K562 (cell line): ENCODE data around the gene UBE2L6. TPM values are rescaled to one million over a fixed set of nuclear protein-coding genes. Genes with fewer than 3 reads are reported as not detected.

Source experiments
- ATAC-seq: fragments of 200-7000 bp; cut with Tn5 transposase; 3 replicates; pipeline ENCODE4 v1.9.1; 2020; ENCODE audit warnings: moderate library complexity
- BruUV-seq: library from RNA; stranded (reverse); fragments of 400-500 nt; replicated peaks from 2 replicates; lab custom pipeline; 2021; lab: Mats Ljungman, UMichigan
- CTCF ChIA-PET: fragments of 300-600 bp; formaldehyde crosslinking; extraction: SDS; loops from one replicate; lab custom pipeline; 2021; ENCODE audit warnings: low intra/inter-chr PET ratio; lab: Yijun Ruan, JAX
- POLR2A ChIA-PET: fragments of 300-600, 350-650 bp; sonication (Branson Sonifier 250); formaldehyde crosslinking; extraction: SDS; loops from one replicate; lab custom pipeline; 2021; ENCODE audit warnings: antibody characterized with exemption, inconsistent platforms; lab: Yijun Ruan, JAX
- DNase-seq, 4 experiments: peaks; one replicate each; pipeline versions ENCODE4 v3.0.0 to v3.0.0-alpha.2; 2011 to 2018; ENCODE audit warnings: low spot score in 3 of 4, mixed read lengths in 3 of 4; ENCODE audit errors: extremely low read depth in 1 of 4
- FAIRE-seq: peaks from 2 replicates; lab custom pipeline; 2011; peaks lifted over from hg19 to GRCh38; lab: Jason Lieb, UNC
- H2AFZ ChIP-seq: 2 replicates; pipeline ENCODE4 v1.6.0; 2011; ENCODE audit warnings: low read depth, low read length, control low read depth, inconsistent platforms
- H3K27ac ChIP-seq: fragments of 200-600 bp; 3 replicates; pipeline ENCODE4 v1.8.0; 2011; ENCODE audit warnings: low read depth, mild to moderate bottlenecking, control low read depth, inconsistent platforms, low read length, moderate library complexity, mixed read lengths; ENCODE audit errors: extremely low read depth
- H3K27me3 ChIP-seq, 2 experiments: fragments of 300-600 bp in 1 of 2; 2 replicates in 1 of 2; 3 replicates in 1 of 2; pipeline versions ENCODE4 v1.6.0 to v1.8.0; 2011; ENCODE audit warnings: inconsistent platforms in 2 of 2, low read length in 2 of 2, mild to moderate bottlenecking in 1 of 2, mixed read lengths in 1 of 2, moderate library complexity in 1 of 2; ENCODE audit not compliant: control insufficient read depth in 2 of 2, insufficient read depth in 2 of 2
- H3K36me3 ChIP-seq: fragments of 300-600 bp; 3 replicates; pipeline ENCODE4 v1.8.0; 2011; ENCODE audit warnings: mild to moderate bottlenecking, low read length, inconsistent platforms; ENCODE audit not compliant: control insufficient read depth, insufficient read depth
- H3K4me1 ChIP-seq, 2 experiments: fragments of 200-600 bp in 1 of 2; replicated peaks in 1 of 2; 2 replicates in 1 of 2; 3 replicates in 1 of 2; pipeline versions ENCODE4 v1.5.1 to v1.8.0; 2011; ENCODE audit warnings: inconsistent platforms in 2 of 2, low read length in 2 of 2, mild to moderate bottlenecking in 1 of 2, mixed read lengths in 1 of 2, moderate library complexity in 1 of 2; ENCODE audit not compliant: control insufficient read depth in 2 of 2, insufficient read depth in 2 of 2
- H3K4me2 ChIP-seq: 2 replicates; pipeline ENCODE4 v1.6.1; 2011; ENCODE audit warnings: low read length, control low read depth, inconsistent platforms, mixed read lengths; ENCODE audit not compliant: insufficient read depth
- H3K4me3 ChIP-seq: fragments of 200-600 bp; sonication (generic), shearing (Covaris generic); 2 replicates; pipeline ENCODE4 v1.5.1; 2016; ENCODE audit warnings: control low read depth, inconsistent platforms
- H3K79me2 ChIP-seq: fragments of 200-600 bp; 3 replicates; pipeline ENCODE4 v1.8.0; 2011; ENCODE audit warnings: low read length, inconsistent platforms; ENCODE audit not compliant: control insufficient read depth, insufficient read depth
- H3K9ac ChIP-seq, 2 experiments: 2 replicates each; pipeline versions ENCODE4 v1.6.0 to v1.6.1; 2011; ENCODE audit warnings: low read depth in 2 of 2, low read length in 2 of 2, control low read depth in 1 of 2, inconsistent platforms in 1 of 2, mild to moderate bottlenecking in 1 of 2, mixed read lengths in 1 of 2; ENCODE audit not compliant: insufficient read depth in 1 of 2
- H3K9me1 ChIP-seq: one replicate; pipeline ENCODE4 v1.6.0; 2011; ENCODE audit warnings: inconsistent platforms, mild to moderate bottlenecking, low read length, moderate library complexity; ENCODE audit not compliant: control insufficient read depth, insufficient read depth
- H3K9me3 ChIP-seq: replicated peaks from 2 replicates; pipeline ENCODE4 v1.5.1; 2011; ENCODE audit warnings: low read depth, low read length, inconsistent platforms; ENCODE audit not compliant: control insufficient read depth, insufficient read depth
- H4K20me1 ChIP-seq: replicated peaks from 2 replicates; pipeline ENCODE4 v1.6.1; 2011; ENCODE audit warnings: low read length, inconsistent platforms, mixed read lengths; ENCODE audit not compliant: control insufficient read depth, insufficient read depth
- ASH1L ChIP-seq: fragments of 450-650 bp; IDR thresholded peaks from 2 replicates; pipeline ENCODE4 v1.6.1; 2018; ENCODE audit warnings: borderline replicate concordance, mild to moderate bottlenecking, low read depth; ENCODE audit not compliant: partially characterized antibody
- EP400 ChIP-seq: fragments of 450-650 bp; IDR thresholded peaks from 2 replicates; pipeline ENCODE4 v1.6.1; 2017; ENCODE audit warnings: antibody characterized with exemption, mild to moderate bottlenecking, moderate library complexity
- ILK ChIP-seq: fragments of 450-650 bp; IDR thresholded peaks from 2 replicates; pipeline ENCODE4 v1.6.1; 2016; ENCODE audit warnings: missing genetic modification characterization, low read depth, mild to moderate bottlenecking, missing compliant biosample characterization, moderate library complexity, borderline replicate concordance
- JUNB ChIP-seq: fragments of 450-650 bp; formaldehyde crosslinking; conservative IDR thresholded peaks from 2 replicates; pipeline ENCODE4 v1.4.0; 2020; ENCODE audit warnings: mild to moderate bottlenecking
- KDM1A ChIP-seq, 2 experiments: fragments of 450-650 bp; IDR thresholded peaks; 2 replicates each; pipeline ENCODE4 v1.6.1; 2016; ENCODE audit warnings: mild to moderate bottlenecking in 2 of 2
- MTA2 ChIP-seq: fragments of 450-650 bp; IDR thresholded peaks from 2 replicates; pipeline ENCODE4 v1.6.1; 2016; ENCODE audit warnings: low read depth
- RBM39 ChIP-seq: fragments of 200-400 bp; formaldehyde crosslinking; optimal IDR thresholded peaks from 2 replicates; pipeline ENCODE3; 2018; ENCODE audit warnings: low read depth, low read length
- TCF15 ChIP-seq: fragments of 250-450 bp; sonication (Bioruptor Pico); IDR thresholded peaks from 2 replicates; pipeline ENCODE4 v1.8.0; 2022; ENCODE audit warnings: moderate library complexity, mild to moderate bottlenecking, inconsistent platforms
- TRIM24 ChIP-seq, 2 experiments: fragments of 450-650 bp; IDR thresholded peaks; 2 replicates each; pipeline ENCODE4 v1.6.1; 2016
- ZBTB12 ChIP-seq: fragments of 250-450 bp; sonication (Bioruptor Pico); IDR thresholded peaks from 2 replicates; pipeline ENCODE4 v1.4.0; 2020
- WGBS: fragments of 100-300 bp; shearing (Covaris generic); methylation state at CpG from one replicate; pipeline ENCODE4 v1.1.6; 2016; ENCODE audit warnings: low coverage, mixed read lengths; ENCODE audit not compliant: insufficient coverage; ENCODE audit errors: missing lambda C conversion rate; 5-methylcytosine and 5-hydroxymethylcytosine counted together
- in situ Hi-C: fragments of 300-500 bp; cut with MboI; formaldehyde crosslinking; loops from 4 replicates; pipeline ENCODE4 v1.15.0; 2018; ENCODE audit warnings: inconsistent platforms, mixed read lengths
- intact Hi-C: fragments of 100-400 bp; cut with micrococcal nuclease; formaldehyde crosslinking; loops from 2 replicates; pipeline ENCODE4 v1.14.2; 2022
- polyA plus RNA-seq, 8 experiments: library from polyadenylated mRNA; depleted of rRNA in 4 of 8; stranded (reverse) in 5 of 8; unstranded in 3 of 8; fragments of >200 nt; fragmentation: Nextera tagmentation in 2 of 8; fragmentation: Illumina TruSeq in 1 of 8; extraction: Ambion mirVana in 2 of 8; extraction: Trizol in 1 of 8; gene quantifications; 2 replicates each; pipeline versions ENCODE4 v1.2.1 to v1.2.3, GENCODE V29; 2011 to 2014; ENCODE audit warnings: inconsistent platforms in 1 of 8, missing spikeins in 1 of 8
- total RNA-seq, 7 experiments: library from RNA; depleted of rRNA in 6 of 7; stranded (reverse); fragments of >200 nt in 6 of 7; fragmentation: Illumina TruSeq in 2 of 7; extraction: Trizol in 2 of 7; gene quantifications; 2 replicates each; pipeline versions ENCODE4 v1.2.1 to v1.2.3, GENCODE V29; 2011 to 2021; ENCODE audit warnings: low replicate concordance in 1 of 7

Gene UBE2L6
- total and polyA plus RNA-seq, 9 of the 15 experiments (the other 6 are each of a cell fraction or from before 2014, with no cell fraction given), result 5.9 to 24.9 (median 9.7) TPM

- ChIA-PET CTCF (no interaction called here), POLR2A (no interaction called here)
Observed at GRCh38 chr11:57601297-57601696, 33.8 kb upstream of the UBE2L6 start.

More at GRCh38 chr11:57601297-57601696, 33.8 kb upstream of the UBE2L6 start:
- no peak for FAIRE-seq
- TF ChIP-seq ZBTB12 (CRISPR knock-in tag) (no peak), TCF15 (CRISPR knock-in tag) (no peak), KDM1A (IDR thresholded peaks at IDR 0.05) (no peak), RBM39 (no peak), MTA2 (no peak), ILK (tag) (no peak), TRIM24 (IDR thresholded peaks at IDR 0.05) (no peak), ASH1L (no peak), EP400 (no peak), JUNB (CRISPR knock-in tag) (no peak)
- TF ChIP-seq, all 486 proteins: peak for 0
- Histone ChIP-seq H3K4me1 (peaks cover 0 to 6% of the 10 kb centered on the region in 2 experiments; a peak in 2 of 5 replicates), H3K36me3 (no peaks in the 10 kb centered on the region), H3K27me3 (peaks cover 29 to 41% of the 10 kb centered on the region in 2 experiments), H3K9me3 (no peaks in the 10 kb centered on the region), H3K9me1 (no peaks in the 10 kb centered on the region), H3K79me2 (no peaks in the 10 kb centered on the region), H3K27ac (no peak overlapping the region), H3K9ac (no peak overlapping the region), H4K20me1 (no peaks in the 10 kb centered on the region), H2AFZ (no peak overlapping the region), H3K4me2 (no peak overlapping the region), H3K4me3 (no peak overlapping the region)
- no peak for DNase-seq
- ATAC-seq, result no peak
- BruUV-seq, result no TSS peak
- in situ Hi-C loops, result no loop called here
- WGBS, result 2% methylated on average over 3 of the region's 3 CpGs
- intact Hi-C loops, result no loop called here
